Stimulated activated CD4-positive, alpha-beta T cell treated with anti-CD3 and anti-CD28 coated beads, Interleukin-12 subunit alpha, Interleukin-12 subunit beta, amount 100 ng/mL, for 4 hours (primary cell): ENCODE measurements around the gene BRI3.

ENCODE experiments used
- DNase-seq: peaks from one replicate; pipeline ENCODE4 v3.0.0-alpha.2; 2020

BRI3 gene

GRCh38 chr7:98280791-98281756, at the start of gene BRI3:
BRI3 (plus strand) TSS chr7:98281686; CDS start chr7:98281796, 110 bp downstream.
- DNase-seq, result peak; percentile 98

DNA sequence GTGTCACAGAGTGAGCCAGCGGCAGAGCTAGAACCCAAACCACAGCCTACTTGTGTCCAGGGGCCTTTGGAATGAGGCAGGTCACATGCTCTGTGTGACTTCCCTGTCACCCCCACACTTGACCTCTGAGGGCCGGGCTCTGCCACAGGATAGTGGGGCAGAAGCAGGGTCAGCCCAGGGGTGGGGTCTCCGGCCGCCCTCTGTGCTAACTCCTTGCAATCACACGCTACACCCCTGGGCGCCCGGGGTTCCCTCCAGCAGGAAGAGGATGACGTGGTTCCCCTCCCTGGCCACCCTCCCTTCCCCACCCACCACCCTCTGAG, 49.3 kb upstream of the BRI3 start:
- no peak for DNase-seq

- DNase-seq, result no peak
These were observed 48.7 kb upstream of the BRI3 start for GRCh38 chr7:98232799-98233198.

DNA sequence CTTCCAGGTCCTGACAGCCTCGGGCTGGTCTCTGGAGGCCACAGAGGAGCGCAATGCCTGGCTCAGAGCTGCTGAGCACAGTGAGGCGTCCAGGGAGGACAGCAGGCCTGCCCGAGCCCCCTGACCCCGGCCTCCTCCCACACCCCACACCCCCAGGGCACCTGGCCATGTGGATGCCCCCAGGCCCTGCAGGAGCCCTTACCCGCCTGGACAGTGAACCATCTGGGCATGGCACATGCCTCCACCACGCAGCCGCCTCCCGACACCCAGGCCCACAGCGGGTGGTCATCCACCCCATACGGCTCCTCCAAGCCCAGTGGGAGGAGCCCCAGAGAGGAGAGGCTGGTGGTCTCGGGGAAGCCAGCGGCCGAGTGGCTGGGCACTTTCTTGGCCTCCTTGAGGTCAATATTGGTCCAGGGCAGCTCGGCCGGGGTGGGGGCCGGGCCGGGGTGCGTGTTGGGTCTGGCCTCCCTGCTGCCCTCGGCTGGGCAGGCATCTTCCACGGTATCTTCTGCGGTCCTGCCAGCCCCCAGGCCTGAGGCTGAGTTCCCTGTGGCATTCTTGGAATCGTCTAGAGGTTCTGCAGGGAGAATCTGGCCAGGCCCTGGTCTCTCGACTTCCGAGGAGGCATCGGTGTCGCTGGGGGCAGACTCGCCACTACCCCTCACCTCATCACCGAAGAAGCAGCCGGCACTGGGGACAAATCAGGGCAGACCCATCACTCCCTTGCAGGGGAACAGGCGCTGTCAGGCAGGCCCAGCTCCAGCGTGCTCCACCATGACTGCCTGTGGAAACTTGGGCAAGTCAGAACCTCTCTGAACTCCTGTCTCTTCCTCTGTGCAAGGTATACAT, 48.0 kb upstream of the BRI3 start:
- no peak for DNase-seq

GRCh38 chr7:98234429-98235147, 46.9 kb upstream of the BRI3 start:
- no peak for DNase-seq

DNA sequence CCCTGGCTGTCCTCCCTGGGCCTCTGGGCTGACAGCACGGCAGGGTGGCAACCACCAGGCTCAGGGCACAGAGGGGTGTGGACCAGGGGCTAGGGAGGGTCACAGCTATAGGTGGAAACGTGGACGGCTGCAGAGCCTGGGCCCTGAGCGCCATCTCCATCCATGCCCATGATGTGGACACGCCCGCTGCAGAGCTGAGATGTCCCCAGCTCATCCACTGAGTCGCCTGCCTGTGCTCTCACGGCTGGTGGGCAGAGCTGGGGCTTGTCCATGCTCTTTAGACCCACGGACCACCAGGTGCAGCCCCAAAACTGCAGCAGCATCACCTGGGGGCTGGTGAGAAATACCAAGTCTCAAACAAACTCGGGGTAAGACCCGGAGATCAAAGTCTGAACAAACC, 45.6 kb upstream of the BRI3 start:
- no peak for DNase-seq

- no peak for DNase-seq
These were observed 44.9 kb upstream of the BRI3 start for GRCh38 chr7:98236355-98237185.

DNA sequence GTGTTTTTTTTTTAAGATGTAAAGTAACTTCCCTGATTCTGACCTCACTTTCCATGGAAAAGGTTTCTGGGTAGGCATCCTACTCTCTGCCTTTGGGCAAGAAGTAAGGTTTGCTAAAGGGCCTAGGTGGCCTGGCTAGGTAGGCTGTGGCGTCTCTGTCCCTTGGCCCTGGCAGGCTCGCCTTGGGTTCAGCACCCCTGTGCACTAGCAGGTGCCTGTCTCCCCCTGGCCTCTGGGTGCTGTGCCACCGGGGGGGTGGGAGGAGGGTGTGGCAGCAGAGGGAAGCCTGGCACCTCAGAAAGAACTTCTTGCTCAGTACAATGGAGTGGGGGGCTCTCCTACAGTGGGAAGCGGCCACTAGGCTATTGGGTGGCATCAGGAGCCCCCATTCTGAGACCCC, 43.4 kb upstream of the BRI3 start:
- no peak for DNase-seq

- DNase-seq, result no peak
These were observed 42.5 kb upstream of the BRI3 start for GRCh38 chr7:98238976-98239375.

DNA sequence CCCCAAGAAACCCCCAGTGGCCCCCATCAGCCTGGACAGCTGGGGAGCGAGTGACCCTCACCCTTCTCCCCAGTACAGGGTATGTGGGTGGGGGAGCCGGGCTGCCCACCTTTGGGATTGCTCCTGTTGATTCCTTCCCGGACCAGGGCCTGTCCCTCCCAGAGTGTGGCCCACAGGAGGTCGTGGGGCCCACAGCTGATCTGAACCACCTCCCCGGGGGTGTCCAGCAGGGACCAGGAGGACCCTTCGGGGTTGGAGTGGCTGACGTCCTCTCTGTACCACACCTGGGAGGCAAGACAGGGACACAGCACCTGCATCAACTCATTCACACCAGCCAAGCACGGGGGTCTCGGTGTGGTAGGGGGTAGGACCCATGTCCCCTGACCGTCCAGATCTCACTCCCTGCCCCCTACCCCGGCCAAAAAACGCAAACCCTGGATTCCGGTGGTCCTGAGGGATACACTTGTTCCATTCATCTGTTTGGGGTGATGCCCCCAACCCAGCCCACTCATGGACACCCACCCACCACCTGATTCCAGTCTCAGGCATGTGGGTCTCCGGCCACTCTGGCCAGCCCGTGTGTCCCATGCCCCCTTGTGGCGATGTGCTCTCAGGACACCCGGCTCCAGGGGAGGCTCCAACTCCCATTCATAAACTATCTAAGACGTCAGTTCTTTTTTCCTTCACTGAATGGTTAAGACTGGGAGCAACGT, 40.4 kb upstream of the BRI3 start:
- DNase-seq, result peak; percentile 25

GRCh38 chr7:98241674-98242241, 39.7 kb upstream of the BRI3 start:
- DNase-seq, result no peak

GRCh38 chr7:98242342-98242741, 39.1 kb upstream of the BRI3 start:
- no peak for DNase-seq

DNA sequence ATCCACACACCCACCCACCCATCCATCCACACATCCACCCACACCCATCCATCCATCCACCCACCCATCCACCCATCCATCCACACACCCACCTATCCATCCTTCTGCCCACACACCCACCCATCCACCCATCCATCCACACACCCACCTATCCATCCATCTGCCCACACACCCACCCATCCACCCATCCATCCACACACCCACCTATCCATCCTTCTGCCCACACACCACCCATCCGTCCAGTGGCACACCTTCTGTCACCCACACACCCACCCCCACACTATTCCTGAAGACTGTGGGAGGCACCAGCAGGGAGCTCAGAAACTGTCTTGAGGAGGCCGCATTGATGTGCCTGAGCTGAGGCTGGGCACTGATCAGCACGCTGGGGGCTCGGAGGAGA, 38.6 kb upstream of the BRI3 start:
- no peak for DNase-seq

DNA sequence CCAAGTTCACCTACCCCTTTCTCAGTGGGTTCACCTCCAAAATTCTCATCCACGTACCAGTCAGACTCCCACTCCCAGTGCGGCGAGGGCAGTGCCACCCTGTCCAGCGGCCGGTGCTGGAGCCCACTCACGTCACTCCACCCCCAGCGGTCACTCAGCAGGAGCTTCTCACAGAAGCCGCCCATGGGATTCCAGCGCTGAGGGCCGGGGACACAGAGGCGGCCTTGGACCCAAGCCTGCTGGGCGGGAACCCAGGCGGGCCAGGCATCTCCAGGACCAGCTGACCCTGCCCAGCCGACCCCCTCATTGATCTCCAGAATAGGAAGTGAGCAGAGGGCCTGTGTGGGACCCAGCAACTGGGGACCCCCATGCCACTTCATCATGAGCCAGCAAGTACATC, 36.6 kb upstream of the BRI3 start:
- no peak for DNase-seq

GRCh38 chr7:98248156-98248555, 33.3 kb upstream of the BRI3 start:
- DNase-seq, result no peak

- DNase-seq, result no peak
These were observed 32.4 kb upstream of the BRI3 start for GRCh38 chr7:98249106-98249505.

DNA sequence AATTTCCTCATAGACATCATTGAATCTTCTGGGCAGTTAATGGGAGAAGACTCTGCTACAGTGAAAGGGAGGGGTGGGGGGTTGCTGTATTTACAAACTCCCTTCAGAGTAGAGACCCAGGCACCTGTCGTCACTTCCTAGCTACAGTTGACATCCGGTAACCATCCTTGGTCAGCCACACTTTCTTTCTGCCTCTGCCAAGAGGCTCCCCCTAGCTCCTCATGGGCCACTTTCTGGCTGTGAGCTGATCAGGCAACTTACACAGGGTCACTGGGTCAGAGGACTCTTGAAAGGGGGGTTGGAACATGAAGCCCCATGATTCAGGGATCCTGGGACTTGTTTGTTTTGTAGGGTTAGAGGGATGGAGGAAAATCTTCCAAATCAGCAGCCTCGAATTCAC, 30.7 kb upstream of the BRI3 start:
- DNase-seq, result peak; percentile 25

DNA sequence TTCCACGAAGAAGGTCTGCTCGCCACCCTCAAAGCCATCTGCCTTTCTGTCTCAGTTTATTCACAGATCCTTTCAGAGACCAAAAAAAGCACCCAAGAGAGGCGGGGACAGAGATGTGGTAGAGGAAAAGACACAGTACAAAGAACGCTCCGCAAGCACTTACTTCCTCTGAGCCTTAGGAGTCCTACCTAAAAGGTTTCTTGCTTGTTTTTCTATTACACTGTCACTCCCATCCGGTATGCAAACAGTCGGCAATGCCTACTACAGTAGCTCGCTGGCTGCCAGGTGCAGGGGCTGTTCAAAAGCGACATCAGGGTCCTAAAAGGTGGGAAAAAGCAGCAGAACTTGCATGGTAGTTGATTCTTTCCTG, 30.3 kb upstream of the BRI3 start:
- DNase-seq, result no peak

GRCh38 chr7:98251601-98252424, 29.7 kb upstream of the BRI3 start, which contains the start of gene TECPR1:
TECPR1 (minus strand) TSS chr7:98252232; CDS start chr7:98246146, 6,086 bp downstream.
- DNase-seq, result peak; percentile 83

GRCh38 chr7:98252425-98253054, 28.9 kb upstream of the BRI3 start:
- no peak for DNase-seq
